Measurements from ENCODE around the gene OLFM2.

The OLFM2 gene

DNA sequence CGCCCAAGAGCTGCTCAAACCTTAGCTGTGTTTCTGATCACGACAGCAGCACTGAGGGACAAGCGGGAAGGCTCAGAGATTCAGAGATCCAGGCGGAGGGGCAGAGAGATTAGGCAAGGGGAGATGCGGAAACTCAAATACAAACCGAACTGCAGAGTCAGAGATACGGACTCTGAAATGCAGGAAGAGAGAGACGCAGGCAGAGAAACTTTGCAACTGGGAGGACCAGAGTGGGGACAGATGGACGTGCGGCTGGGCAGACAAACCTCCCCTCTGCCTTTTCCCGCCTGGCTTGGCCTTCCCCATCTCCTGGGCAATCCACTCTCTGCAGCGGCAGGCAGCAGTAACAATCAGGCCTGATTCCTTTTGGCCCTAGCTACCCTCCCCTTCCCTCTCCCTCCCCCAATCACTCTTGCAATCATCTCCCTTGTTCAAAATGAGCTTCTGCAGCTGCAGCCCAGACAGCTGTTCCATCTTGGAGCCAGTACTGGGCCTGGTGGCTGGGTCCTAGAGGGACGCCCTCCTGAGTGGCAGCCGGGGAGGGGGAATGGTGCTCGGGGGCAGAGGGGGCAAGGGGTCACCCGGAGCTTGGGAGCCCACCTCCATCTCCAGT is 29.7 kb downstream of the OLFM2 start:
- DNase-seq (ENCODE audit: low read depth) = no peak

DNA sequence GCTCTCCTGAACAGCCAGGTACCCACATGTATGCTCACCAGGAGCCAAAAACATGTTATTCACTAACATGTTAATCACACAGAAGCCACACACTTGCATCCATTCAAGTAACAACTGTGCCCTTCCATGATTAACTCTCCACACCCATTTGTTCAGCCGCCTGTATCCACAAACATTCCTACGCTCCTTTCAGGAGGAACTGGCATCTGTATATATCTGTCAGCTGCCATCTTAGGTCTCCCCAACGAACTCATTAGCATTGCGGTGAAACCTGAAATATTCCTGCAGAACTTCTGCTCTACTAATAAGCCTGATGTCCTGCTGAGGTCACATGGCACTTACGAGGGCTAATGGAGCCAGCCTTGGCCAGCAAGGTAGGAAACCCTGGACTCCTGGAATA is 33.0 kb downstream of the OLFM2 start:
- DNase-seq (ENCODE audit: low read depth) = no peak

DNA sequence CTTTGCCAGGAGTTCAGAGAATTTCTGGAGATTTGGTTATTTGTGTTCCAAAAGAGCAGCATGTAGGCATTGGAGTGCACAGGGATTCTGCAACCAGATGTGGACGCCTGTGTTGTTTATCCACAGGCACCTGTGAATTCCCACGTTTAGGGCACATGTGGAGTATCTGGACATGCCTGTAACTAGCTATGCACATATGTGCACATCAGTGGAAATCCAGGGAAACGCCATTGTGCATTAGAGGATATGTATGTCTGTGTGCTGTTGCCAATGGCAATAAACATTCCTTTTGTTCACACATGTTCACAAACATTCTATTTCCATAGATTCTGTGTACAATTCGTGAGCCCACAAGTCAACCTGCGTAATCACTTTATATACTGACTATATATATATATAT is 34.7 kb downstream of the OLFM2 start:
- DNase-seq (ENCODE audit: low read depth) = no peak

DNA sequence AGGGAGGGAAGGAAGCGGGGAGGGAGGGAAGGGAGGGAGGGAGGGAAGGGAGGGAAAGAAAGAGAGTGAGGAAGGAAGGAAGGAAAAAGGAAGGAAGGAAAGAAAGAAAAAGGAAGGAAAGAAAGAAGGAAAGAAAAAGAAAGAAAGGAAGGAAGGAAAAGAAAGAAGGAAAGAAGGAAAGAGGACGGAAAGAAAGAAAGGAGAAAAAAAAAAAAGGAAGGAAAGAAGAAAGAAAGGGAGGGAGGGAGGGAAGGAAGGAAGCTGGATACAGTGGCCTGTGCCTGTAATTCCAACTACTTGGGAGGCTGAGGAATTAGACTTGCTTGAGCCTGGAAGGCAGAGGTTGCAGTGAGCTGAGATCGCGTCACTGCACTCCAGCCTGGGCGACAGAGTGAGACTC is 35.3 kb downstream of the OLFM2 start:
- no peak for DNase-seq (ENCODE audit: low read depth)

DNA sequence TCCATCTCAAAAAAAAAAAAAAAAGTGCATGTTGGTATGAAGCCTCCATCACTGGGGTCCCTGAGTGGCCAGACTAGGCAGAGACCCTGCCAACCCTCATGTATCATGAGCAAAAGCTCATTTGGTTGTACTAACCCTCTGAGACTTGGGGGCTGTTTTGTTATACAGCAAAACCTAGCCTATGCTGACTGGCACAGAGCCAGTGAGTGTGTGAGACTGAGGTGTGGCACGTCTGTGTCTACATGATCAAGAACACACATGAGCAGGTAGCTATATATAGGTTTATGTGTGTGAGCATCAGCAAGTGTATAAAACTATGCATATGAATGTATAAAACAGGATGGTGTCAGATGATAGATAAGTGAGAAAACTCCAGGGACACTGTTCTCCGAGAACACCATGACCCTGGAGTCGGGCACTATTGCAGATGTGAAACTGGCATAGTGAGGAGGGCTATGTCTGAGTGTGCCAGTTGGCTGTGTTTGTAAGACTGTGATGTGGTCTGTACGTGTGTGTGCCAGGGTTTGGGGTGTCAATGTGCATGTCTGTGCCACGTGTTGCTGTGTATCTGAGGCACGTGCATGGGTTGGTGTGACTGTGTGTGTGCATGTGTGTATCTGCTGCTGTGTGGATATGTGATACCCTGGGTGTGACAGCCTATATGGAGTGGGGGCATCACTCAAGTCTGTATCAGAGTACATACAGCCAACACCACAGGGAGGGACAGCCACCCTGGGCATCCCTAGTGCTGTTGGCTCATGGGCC is 44.5 kb downstream of the OLFM2 start:
- DNase-seq (ENCODE audit: low read depth) = no peak

- DNase-seq (ENCODE audit: low read depth) = no peak
Measured at GRCh38 chr19:9885077-9885552, 51.2 kb downstream of the OLFM2 start.

- no peak for DNase-seq (ENCODE audit: low read depth)
Measured at GRCh38 chr19:9883764-9884163, 52.6 kb downstream of the OLFM2 start.

DNA sequence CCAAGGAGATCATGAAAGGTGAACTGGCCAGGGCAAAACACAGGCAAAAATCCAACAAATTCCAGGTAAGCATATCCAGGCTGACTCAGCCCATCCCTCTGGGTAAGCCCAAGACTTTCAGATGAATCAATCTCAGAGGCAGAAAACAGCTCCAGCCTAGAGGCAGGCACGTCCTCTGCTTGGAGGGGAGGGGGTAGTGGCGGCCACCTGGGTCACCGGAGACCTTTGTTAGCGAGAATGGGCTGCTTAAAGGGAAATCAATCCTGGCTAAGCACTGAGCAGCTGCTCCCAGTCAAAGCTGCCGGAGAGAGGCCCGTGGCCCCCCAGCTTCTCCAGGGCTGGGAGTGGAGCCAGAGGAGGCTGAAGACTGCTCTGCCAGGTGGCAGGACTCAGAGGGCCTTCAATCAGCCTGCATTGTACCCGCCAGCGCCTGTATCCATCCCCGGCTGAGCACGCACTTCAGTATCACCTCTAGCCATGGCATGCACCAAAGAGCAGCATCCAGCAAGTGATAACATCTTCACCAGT is 53.0 kb downstream of the OLFM2 start:
- DNase-seq (ENCODE audit: low read depth) = no peak

- no peak for DNase-seq (ENCODE audit: low read depth)
Measured at GRCh38 chr19:9881720-9882119, 54.6 kb downstream of the OLFM2 start.

- DNase-seq (ENCODE audit: low read depth) = no peak
Measured at GRCh38 chr19:9878511-9879196, 57.7 kb downstream of the OLFM2 start.

DNA sequence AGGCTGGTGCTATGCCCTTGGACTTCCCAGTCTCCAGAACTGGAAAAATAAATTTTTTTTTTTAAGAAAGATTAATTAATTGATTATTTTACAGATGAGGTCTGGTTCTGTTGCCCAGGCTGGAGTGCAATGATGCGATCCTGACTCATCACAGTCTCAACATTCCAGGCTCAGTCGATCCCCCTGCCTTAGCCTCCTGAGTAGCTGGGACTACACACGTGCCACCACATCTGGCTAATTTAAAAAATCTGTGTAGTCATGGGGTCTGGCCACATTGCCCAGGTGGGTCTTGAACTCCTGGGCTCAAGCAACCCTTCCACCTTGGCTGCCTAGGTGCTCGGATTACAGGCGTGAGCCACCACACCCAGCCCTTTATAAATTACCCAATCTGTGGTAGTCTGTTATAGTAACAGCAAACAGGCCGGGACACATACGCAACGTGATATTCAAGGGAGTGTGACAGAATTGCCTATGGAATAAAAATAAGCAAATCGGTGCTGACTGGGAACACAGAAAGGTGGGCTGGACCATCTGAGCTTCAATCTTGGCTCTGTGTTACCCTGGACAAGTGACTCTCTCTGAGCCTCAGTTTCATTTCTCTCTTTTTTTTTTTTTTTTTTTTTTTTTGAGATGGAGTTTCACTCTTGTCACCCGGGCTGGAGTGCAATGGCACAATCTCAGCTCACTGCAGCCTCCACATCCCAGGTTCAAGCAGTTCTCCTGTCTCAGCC is 58.4 kb downstream of the OLFM2 start:
- DNase-seq (ENCODE audit: low read depth) = no peak

GRCh38 chr19:9875796-9876195 is 60.5 kb downstream of the OLFM2 start:
- no peak for DNase-seq (ENCODE audit: low read depth)

DNA sequence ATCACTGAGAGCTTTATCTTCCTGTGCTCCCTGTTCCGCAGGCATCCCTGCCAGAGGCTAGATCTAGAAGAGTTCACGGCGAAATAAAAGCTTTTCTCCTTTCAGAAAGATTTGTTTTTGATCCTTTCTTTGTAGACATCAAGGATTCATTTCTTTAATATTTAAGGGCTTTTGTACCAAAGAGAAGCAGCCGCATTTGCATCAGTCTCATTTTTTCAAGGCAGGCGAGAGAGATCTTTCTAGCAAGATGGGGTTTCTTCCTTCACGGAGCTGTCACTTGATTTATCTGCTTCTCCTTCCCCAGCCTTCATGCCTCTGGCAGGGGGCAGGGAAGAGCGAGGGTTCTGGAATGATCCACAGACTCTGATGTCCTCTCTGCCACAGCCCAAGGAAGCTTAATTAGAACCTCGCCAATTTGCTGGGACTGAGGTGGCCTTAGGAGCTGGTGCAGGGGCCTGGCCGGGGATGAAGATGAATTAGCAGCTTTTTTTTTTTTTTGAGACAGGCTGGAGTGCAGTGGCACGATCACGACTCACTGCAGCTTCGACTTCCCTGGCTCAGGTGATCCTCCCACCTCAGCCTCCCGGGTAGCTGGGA is 61.2 kb downstream of the OLFM2 start:
- no peak for DNase-seq (ENCODE audit: low read depth)

DNA sequence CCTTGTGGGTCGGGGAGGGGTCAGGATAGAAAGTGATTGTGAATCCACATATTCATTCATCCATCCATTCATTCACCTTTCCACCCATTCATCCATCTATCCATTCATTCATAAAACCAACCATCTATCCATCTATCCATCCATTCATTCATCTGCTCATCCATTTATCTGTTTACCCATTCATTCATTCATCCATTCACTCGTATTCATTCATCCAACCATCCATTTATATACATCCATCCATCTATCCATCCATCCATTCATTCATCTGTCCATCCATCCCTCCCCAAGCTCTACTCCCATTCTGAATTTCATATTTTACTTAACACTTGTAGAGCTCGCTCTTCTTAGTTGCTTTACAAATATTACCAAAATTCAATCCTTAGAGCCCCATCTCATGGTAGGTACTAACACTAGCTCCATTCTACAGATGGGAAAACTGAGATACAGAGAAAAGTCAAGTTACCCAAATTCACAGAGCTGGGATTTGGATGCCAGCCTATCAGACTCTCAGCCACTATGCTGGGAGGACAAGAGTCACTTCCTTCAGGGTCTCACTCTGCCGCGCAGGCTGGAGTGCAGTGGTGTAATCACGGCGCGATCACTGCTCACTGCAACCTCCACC is 63.6 kb downstream of the OLFM2 start:
- DNase-seq (ENCODE audit: low read depth) = no peak

GRCh38 chr19:9871626-9872338 is 64.5 kb downstream of the OLFM2 start:
- DNase-seq (ENCODE audit: low read depth) = no peak

DNA sequence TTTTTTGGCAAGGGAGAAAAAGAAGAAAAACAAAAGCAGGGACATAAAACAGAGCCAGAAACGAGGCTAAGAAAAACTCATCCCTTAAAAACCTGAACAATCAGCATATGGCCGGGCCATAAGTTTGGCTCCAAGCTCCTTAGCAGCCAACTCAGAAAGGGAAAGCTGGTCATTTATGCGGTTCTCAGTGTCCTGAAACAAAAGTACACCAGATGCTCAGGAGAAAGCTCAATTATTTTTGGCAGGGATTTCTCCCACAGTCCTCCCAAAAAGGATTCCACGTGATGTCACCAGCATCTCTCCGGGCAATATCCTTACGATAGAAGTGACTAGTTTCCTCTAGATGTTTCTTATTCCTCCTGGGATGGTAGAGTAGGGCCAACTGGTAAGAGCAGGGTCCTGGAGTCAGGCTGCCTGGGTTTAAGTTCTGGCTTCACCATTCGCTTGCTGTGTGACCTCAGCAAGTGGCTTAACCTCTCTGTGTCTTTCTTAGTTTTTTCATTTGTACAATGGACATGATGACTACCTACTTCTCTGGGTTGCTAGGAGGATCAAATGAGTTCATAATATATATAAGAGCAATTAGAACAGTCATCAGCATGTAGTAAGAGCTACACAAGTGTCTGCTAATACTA is 67.2 kb downstream of the OLFM2 start:
- no peak for DNase-seq (ENCODE audit: low read depth)

DNA sequence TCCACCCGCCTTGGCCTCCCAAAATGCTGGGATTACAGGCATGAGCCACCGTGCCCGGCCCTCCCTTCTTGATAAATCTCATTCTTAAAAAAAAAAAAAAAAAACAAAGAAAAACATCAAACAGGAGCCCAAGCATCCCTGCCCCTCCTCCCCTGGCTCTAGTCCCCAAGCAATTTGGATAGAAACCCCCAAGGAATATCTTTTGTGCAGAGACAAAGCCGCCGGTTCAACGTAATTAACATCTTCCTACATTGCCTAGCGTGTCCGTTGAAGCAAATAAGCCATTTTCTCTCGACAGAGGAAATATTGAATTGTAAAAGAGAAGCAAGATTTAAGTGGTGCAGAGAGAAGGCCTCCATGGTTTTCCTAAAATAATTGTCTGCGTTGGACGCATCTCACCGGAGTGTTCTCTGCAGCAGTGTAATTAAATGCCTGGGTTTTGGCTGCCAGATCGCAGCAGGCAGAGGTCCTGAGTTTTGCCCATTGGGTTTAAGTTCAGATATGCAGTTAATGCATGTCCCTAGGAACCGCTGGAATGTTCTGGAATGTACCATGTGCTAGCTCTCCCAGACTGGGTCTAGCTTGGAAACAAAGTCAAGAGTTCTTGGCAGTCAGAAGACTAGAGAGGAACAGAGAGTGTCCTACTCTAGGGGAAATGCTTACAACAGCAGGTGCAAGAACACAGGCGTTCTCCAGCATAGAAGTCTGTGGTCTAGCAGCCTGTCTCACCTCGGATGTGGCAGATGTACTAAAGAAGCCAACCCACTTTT is 70.4 kb downstream of the OLFM2 start:
- DNase-seq (ENCODE audit: low read depth) = no peak

- no peak for DNase-seq (ENCODE audit: low read depth)
Measured at GRCh38 chr19:9863759-9864158, 72.6 kb downstream of the OLFM2 start.

DNA sequence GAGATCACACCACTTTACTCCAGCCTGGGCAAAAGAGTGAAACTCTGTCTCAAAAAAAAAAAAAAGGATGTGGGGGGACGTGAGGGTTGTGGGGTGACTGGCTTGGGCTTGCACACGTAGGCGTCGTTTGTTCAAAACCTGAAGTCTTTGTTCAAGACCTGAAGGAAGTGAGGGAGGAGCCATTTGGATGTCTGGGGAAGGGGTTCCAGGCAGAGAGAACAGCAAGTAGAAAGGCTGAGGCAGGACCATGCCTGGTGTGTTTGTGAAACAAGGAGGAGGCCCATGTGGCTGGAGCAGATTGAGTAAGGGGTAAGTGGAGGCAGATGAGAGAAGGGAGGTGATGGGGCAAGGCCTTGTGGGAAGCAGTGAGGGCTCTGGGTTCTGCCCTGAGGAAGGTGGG is 73.4 kb downstream of the OLFM2 start:
- DNase-seq (ENCODE audit: low read depth) = no peak
